Gastrocnemius medialis (tissue), 4 donors: ENCODE data around the gene DOCK6. TPM values are rescaled to one million over a fixed set of nuclear protein-coding genes. Genes with fewer than 3 reads are reported as not detected.

Source experiments
- ATAC-seq, 2 donors: fragments of 150-250 bp; one replicate each; pipeline ENCODE4 v1.9.1; 2016
- DNase-seq, 2 donors: peaks; one replicate each; pipeline ENCODE4 v3.0.0-alpha.2; 2019
- H3K27ac ChIP-seq, 4 donors: fragments of 200-600 bp; sonication (generic); 1 replicate in 1 of 4; 2 replicates in 3 of 4; pipeline ENCODE4 v1.5.1; 2016 to 2018; ENCODE audit warnings: mild to moderate bottlenecking in 2 of 4, moderate library complexity in 1 of 4
- H3K27me3 ChIP-seq, 3 donors: fragments of 200-600 bp; sonication (generic) in 2 of 3; 1 replicate in 1 of 3; 2 replicates in 2 of 3; pipeline versions ENCODE4 v1.5.1 to v1.6.0; 2016 to 2019; ENCODE audit warnings: mild to moderate bottlenecking in 1 of 3, moderate library complexity in 1 of 3
- H3K36me3 ChIP-seq, 2 donors: fragments of 200-600 bp; sonication (generic) in 1 of 2; one replicate each; pipeline ENCODE4 v1.5.1; 2017 to 2018
- H3K4me1 ChIP-seq, 2 donors: fragments of 200-600 bp; sonication (generic) in 1 of 2; one replicate each; pipeline ENCODE4 v1.5.1; 2016 to 2017; ENCODE audit warnings: mild to moderate bottlenecking in 2 of 2
- H3K4me3 ChIP-seq, 4 donors: fragments of 200-600 bp; sonication (generic) in 3 of 4; 1 replicate in 1 of 4; 2 replicates in 3 of 4; pipeline ENCODE4 v1.5.1; 2016 to 2019; ENCODE audit warnings: mild to moderate bottlenecking in 2 of 4
- H3K9me3 ChIP-seq, 3 donors: fragments of 200-600 bp; sonication (generic) in 2 of 3; 1 replicate in 1 of 3; 2 replicates in 2 of 3; pipeline ENCODE4 v1.5.1; 2016 to 2019
- CTCF ChIP-seq, 5 experiments: fragments of 450-650 bp in 3 of 5; fragments of 200-600 bp in 2 of 5; sonication (generic) in 2 of 5; IDR thresholded peaks in 4 of 5; conservative IDR thresholded peaks in 1 of 5; 1 replicate in 4 of 5; 2 replicates in 1 of 5; pipeline ENCODE4 v1.5.1; 2016 to 2019; ENCODE audit warnings: antibody characterized with exemption in 5 of 5, mild to moderate bottlenecking in 3 of 5, moderate library complexity in 3 of 5
- POLR2A ChIP-seq, 2 donors: fragments of 450-650 bp; IDR thresholded peaks; one replicate each; pipeline ENCODE4 v1.6.1; 2017; ENCODE audit warnings: antibody characterized with exemption in 2 of 2, mild to moderate bottlenecking in 2 of 2, moderate library complexity in 2 of 2
- in situ Hi-C, 4 donors: fragments of 200-750 bp; cut with MboI; loops; one replicate each; pipeline versions ENCODE4 v1.15.0 to v1.8.0; 2017; ENCODE audit warnings: low sequenced_read_pairs in 4 of 4
- intact Hi-C: fragments of 100-400 bp; cut with DNase I; formaldehyde crosslinking; loops from one replicate; pipeline ENCODE4 v1.15.1; 2023; ENCODE audit warnings: low total_unique reads
- total RNA-seq, 4 donors: library from RNA; depleted of rRNA; stranded (reverse); fragments of >200 nt; gene quantifications; one replicate each; pipeline versions ENCODE4 v1.1.0 to v1.2.3, GENCODE V29; 2016

The DOCK6 gene
- total RNA-seq, 4 donors from 2014 or later, result 4.7 to 9.6 (median 5.8) TPM

DNA sequence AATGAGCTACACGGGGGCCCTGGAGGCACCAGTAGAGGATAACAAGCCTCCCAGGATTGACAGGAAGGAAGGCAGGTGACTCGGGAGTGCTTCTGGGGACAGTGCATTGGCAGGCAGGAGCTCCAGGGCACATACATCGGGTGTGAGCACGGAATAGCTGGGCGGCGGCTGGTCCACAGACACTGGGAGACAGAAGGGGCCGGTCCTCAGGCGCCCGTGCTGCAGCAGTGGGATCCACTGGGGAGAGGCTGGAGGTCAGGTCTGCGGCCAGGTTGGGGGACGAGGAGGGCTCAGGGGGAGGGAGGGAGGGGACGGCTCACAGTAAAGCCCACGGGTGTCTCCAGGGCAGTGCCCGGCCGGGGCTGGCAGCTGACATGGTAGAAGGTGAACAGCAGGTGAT is 25.0 kb downstream of the DOCK6 start:
- Histone ChIP-seq H3K4me3 (no peak overlapping the region), H3K9me3 (no peaks in the 10 kb centered on the region), H3K36me3 (peaks cover 0 to 16% of the 10 kb centered on the region in 2 donors), H3K27ac (no peak overlapping the region), H3K27me3 (no peaks in the 10 kb centered on the region), H3K4me1 (no peaks in the 10 kb centered on the region)
- no peak for ATAC-seq
- in situ Hi-C loops, result no loop called here
- intact Hi-C loops, result no loop called here
- TF ChIP-seq CTCF (IDR thresholded peaks at IDR 0.05 in 4 of 5, conservative IDR thresholded peaks at IDR 0.05 in 1 of 5) (no peak), POLR2A (IDR thresholded peaks at IDR 0.05) (no peak)
- no peak for DNase-seq

DNA sequence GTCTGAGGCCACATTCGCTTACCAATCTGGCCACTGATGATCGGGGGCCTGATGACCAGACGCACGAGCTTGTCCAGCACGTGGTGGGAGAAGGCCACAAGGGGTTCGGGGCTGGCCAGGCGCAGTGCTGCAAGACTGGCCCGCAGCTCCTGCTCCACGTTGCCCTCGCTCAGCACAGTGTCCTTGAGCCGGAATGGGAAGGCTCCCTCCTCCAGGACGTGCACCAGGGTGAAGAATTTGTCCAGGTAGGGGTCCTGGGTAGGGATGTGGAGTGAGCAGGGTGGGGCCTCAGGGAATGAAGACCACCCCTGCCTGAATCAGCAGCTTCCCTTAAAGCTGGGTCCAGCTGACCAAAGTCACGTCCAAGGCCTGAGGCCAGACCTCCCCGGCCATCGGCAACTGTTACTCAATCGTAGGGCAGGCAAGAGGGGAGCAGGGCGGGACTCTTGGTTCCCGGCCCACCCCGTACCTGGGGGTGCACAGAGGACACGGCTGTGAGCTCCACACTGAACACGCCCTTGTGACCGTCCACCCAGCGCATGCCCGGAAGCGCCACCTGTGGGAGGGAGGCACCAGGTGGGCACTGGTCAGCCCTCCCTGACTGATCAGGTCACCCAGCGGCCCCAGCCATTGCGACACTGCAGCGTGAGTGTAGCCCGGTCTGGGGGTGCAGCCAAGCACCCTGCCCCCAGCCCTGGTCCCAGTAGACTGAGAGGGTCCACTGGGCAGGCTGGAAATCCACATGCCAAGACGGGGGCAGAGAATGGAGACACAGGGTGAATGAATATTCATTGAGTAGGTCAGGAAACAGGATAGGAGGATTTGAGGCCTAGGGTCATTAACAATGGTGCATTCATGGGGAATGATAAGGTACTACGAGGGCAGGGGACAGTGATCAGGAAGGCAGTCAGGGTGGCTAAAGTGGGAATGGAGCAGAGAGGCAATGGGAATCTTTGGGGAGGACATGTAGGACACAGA is 25.7 kb downstream of the DOCK6 start:
- Histone ChIP-seq H3K36me3 (peaks cover 0 to 20% of the 10 kb centered on the region in 2 donors), H3K27me3 (no peaks in the 10 kb centered on the region), H3K9me3 (no peaks in the 10 kb centered on the region), H3K4me1 (no peaks in the 10 kb centered on the region), H3K27ac (no peak overlapping the region), H3K4me3 (no peak overlapping the region)
- ATAC-seq, result no peak
- DNase-seq, result no peak
- in situ Hi-C loops (no loop called here), intact Hi-C loops (no loop called here)
- TF ChIP-seq POLR2A (IDR thresholded peaks at IDR 0.05) (no peak), CTCF (IDR thresholded peaks at IDR 0.05 in 4 of 5, conservative IDR thresholded peaks at IDR 0.05 in 1 of 5) (no peak)

DNA sequence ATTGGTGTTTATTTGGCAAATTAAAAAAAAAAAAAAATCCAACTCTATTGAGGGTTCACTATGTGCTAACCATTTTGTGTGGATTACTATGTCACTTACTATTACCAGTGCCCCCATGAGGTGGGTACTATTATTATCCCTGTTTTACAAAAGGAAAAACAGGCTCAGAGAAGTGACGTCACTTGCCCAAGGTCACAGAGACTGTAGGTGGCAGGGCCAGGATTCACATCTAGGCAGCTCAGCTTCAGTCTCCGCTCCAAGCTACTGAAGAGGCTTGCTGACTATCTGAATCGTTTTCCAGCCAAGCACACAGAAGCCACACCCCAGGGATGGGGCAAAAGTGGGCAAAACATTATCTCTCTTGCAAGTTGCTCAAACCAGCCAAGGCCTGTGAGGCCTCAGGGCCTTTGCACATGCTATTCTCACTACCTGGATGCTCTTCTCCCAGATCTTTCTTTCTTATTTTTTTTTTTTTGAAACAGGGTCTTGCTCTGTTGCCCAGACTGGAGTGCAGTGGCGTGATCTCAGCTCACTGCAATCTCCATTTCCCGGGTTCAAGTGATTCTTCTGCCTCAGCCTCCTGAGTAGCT is 27.7 kb downstream of the DOCK6 start:
- ATAC-seq, result no peak
- in situ Hi-C loops, result no loop called here

GRCh38 chr19:11233073-11233472 is 29.3 kb downstream of the DOCK6 start:
- ATAC-seq (no peak), DNase-seq (no peak)
- Histone ChIP-seq H3K9me3 (no peaks in the 10 kb centered on the region), H3K27me3 (no peaks in the 10 kb centered on the region), H3K36me3 (peaks cover 0 to 9% of the 10 kb centered on the region in 2 donors), H3K27ac (no peak overlapping the region), H3K4me1 (no peaks in the 10 kb centered on the region), H3K4me3 (no peak overlapping the region)
- intact Hi-C loops, result no loop called here
- no peak for TF ChIP-seq POLR2A (IDR thresholded peaks at IDR 0.05)
- in situ Hi-C loops, result no loop called here

More for the DNA sequence above, 27.7 kb downstream of the DOCK6 start:
- H3K27ac ChIP-seq, result no peak overlapping the region
- peaks cover 0 to 16% of the 10 kb centered on the region in 2 donors for H3K36me3 ChIP-seq
- no peaks in the 10 kb centered on the region for H3K4me1 ChIP-seq
- H3K27me3 ChIP-seq, result no peaks in the 10 kb centered on the region
- TF ChIP-seq POLR2A (IDR thresholded peaks at IDR 0.05) (no peak), CTCF (IDR thresholded peaks at IDR 0.05 in 4 of 5, conservative IDR thresholded peaks at IDR 0.05 in 1 of 5) (no peak)
- intact Hi-C loops, result no loop called here
- H3K9me3 ChIP-seq, result no peaks in the 10 kb centered on the region
- H3K4me3 ChIP-seq, result no peak overlapping the region
- DNase-seq, result no peak

DNA sequence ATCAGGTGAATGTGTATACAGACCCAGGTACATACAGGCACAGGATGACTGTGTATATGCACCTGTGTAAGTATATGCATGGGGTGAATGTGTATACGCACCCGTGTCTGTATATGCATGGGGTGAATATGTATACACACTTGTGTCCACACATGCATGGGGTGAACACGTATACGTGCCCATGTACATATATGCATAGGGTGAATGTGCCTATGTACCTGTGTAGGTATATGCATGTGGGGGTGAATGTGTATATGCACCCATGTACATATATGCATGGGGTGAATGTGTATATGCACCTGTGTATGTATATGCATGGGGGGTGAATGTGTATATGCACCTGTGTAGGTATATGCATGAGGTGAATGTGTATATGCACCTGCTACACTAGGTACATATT is 29.8 kb downstream of the DOCK6 start:
- no peak for DNase-seq
- H3K27me3 ChIP-seq, result no peaks in the 10 kb centered on the region
- H3K27ac ChIP-seq, result no peak overlapping the region
- no peaks in the 10 kb centered on the region for H3K4me1 ChIP-seq
- TF ChIP-seq CTCF (IDR thresholded peaks at IDR 0.05 in 4 of 5, conservative IDR thresholded peaks at IDR 0.05 in 1 of 5) (no peak), POLR2A (IDR thresholded peaks at IDR 0.05) (no peak)
- intact Hi-C loops, result no loop called here
- no peak overlapping the region for H3K4me3 ChIP-seq
- H3K9me3 ChIP-seq, result no peaks in the 10 kb centered on the region
- in situ Hi-C loops, result no loop called here
- H3K36me3 ChIP-seq, result peaks cover 0 to 9% of the 10 kb centered on the region in 2 donors
- no peak for ATAC-seq
